ENCODE data around the gene PLCE1. TPM values are rescaled to one million over a fixed set of nuclear protein-coding genes. Genes with fewer than 3 reads are reported as not detected.

Gene PLCE1
- total and polyA plus RNA-seq, 2 of the 13 experiments (the other 11 are each of a cell fraction or from before 2014, with no cell fraction given) = 0.04 TPM; not detected in 1

GRCh38 chr10:93980486-93980885, 13.2 kb upstream of the PLCE1 start:
- no peaks in the 10 kb centered on the region for H3K36me3 ChIP-seq (replicated peaks in 1 of 2; ENCODE audit: control insufficient read depth in 1 of 2, insufficient read depth in 2 of 2, low read length in 2 of 2)
- intact Hi-C loops (cut with micrococcal nuclease; ENCODE audit: unreplicated experiment) (no loop called here), in situ Hi-C loops (cut with HindIII; ENCODE audit: extremely low pct_ligation_motif_present, low pct_unique_long_range_greater_than_20kb) (no loop called here)
- ChIA-PET CTCF (ENCODE audit: low intra/inter-chr PET ratio, low total read pairs) (no interaction called here), POLR2A (no interaction called here)
- no peak overlapping the region for H3K4me3 ChIP-seq (replicated peaks in 1 of 3; ENCODE audit: insufficient read depth in 1 of 3, low read depth in 2 of 3, low read length in 3 of 3)
- 0% methylated on average over 3 of the region's 3 CpGs for WGBS (ENCODE audit: low lambda C conversion rate)
- no peak overlapping the region for H3K27ac ChIP-seq (ENCODE audit: extremely low read length, insufficient read depth, low read length)
- no peaks in the 10 kb centered on the region for H3K4me1 ChIP-seq (ENCODE audit: insufficient read depth, low read length)
- no peak for ATAC-seq
- no peaks in the 10 kb centered on the region for H3K79me2 ChIP-seq (ENCODE audit: insufficient read depth, low read length)
- 0 out of 2 replicates have a peak, but pooled peaks have one; percentile 21 for TF ChIP-seq CREB1 (IDR thresholded peaks at IDR 0.05)
- no peak for TF ChIP-seq CREB1 (CRISPR knock-in tag; IDR thresholded peaks at IDR 0.05)
- 0 out of 2 replicates have a peak, but pooled peaks have one; percentile 6 for TF ChIP-seq ATF7 (IDR thresholded peaks at IDR 0.05)
- TF ChIP-seq ATF7 (CRISPR knock-in tag; IDR thresholded peaks at IDR 0.05) = no peak
- no peak for TF ChIP-seq HOXA9 (CRISPR knock-in tag; IDR thresholded peaks at IDR 0.05; ENCODE audit: borderline replicate concordance)
- DNase-seq (ENCODE audit: low spot score) = no peak
- H3K9ac ChIP-seq (ENCODE audit: insufficient read depth, low read depth, low read length) = no peak overlapping the region
- no peak overlapping the region for H3K4me2 ChIP-seq (ENCODE audit: low read depth, low read length)
- H2AFZ ChIP-seq (ENCODE audit: low read length) = no peak overlapping the region
- H4K20me1 ChIP-seq (ENCODE audit: insufficient read depth, low read length) = no peaks in the 10 kb centered on the region
- no TSS peak for BruUV-seq (replicated peaks)
- no peaks in the 10 kb centered on the region; a peak in 1 of 5 replicates for H3K27me3 ChIP-seq (ENCODE audit: control insufficient read depth in 1 of 2, insufficient read depth in 2 of 2, low read length in 2 of 2)
- H3K9me3 ChIP-seq (ENCODE audit: low read length) = no peaks in the 10 kb centered on the region
- no peak for FAIRE-seq

GRCh38 chr10:93991114-93991513, 2.6 kb upstream of the PLCE1 start:
- FAIRE-seq = no peak
- no peak overlapping the region for H3K27ac ChIP-seq (ENCODE audit: extremely low read length, insufficient read depth, low read length)
- no TSS peak for BruUV-seq (replicated peaks)
- TF ChIP-seq ZNF546 (CRISPR knock-in tag; conservative IDR thresholded peaks at IDR 0.05) (no peak), HINFP (CRISPR knock-in tag; IDR thresholded peaks at IDR 0.05; ENCODE audit: low read depth) (no peak), ZNF790 (CRISPR knock-in tag; IDR thresholded peaks at IDR 0.05; ENCODE audit: borderline replicate concordance) (no peak)
- ChIA-PET CTCF (ENCODE audit: low intra/inter-chr PET ratio, low total read pairs) (no interaction called here), POLR2A (no interaction called here)
- H3K9me3 ChIP-seq (ENCODE audit: low read length) = no peaks in the 10 kb centered on the region
- H2AFZ ChIP-seq (ENCODE audit: low read length) = no peak overlapping the region
- H3K27me3 ChIP-seq (ENCODE audit: control insufficient read depth in 1 of 2, insufficient read depth in 2 of 2, low read length in 2 of 2) = peaks cover 2 to 21% of the 10 kb centered on the region in 2 experiments; a peak in 2 of 5 replicates
- peaks cover 28% of the 10 kb centered on the region for H3K4me1 ChIP-seq (ENCODE audit: insufficient read depth, low read length)
- 18% methylated on average over 4 of the region's 4 CpGs for WGBS (ENCODE audit: low lambda C conversion rate)
- H4K20me1 ChIP-seq (ENCODE audit: insufficient read depth, low read length) = no peaks in the 10 kb centered on the region
- intact Hi-C loops (cut with micrococcal nuclease; ENCODE audit: unreplicated experiment) = no loop called here
- ATAC-seq = no peak
- in situ Hi-C loops (cut with HindIII; ENCODE audit: extremely low pct_ligation_motif_present, low pct_unique_long_range_greater_than_20kb) = no loop called here
- no peak overlapping the region for H3K9ac ChIP-seq (ENCODE audit: insufficient read depth, low read depth, low read length)
- no peak overlapping the region for H3K4me2 ChIP-seq (ENCODE audit: low read depth, low read length)
- DNase-seq (ENCODE audit: low spot score) = no peak
- H3K79me2 ChIP-seq (ENCODE audit: insufficient read depth, low read length) = no peaks in the 10 kb centered on the region
- H3K36me3 ChIP-seq (replicated peaks in 1 of 2; ENCODE audit: control insufficient read depth in 1 of 2, insufficient read depth in 2 of 2, low read length in 2 of 2) = no peaks in the 10 kb centered on the region
- H3K4me3 ChIP-seq (replicated peaks in 1 of 3; ENCODE audit: insufficient read depth in 1 of 3, low read depth in 2 of 3, low read length in 3 of 3) = no peak overlapping the region; a peak in 1 of 6 replicates
